DOHH2 (cell line): ENCODE measurements around the gene KHDRBS2.

Experiments
- H3F3A ChIP-seq: fragments of 200-600 bp; sonication (generic), shearing (Covaris generic); 2 replicates; pipeline ENCODE4 v1.6.0; 2016; ENCODE audit warnings: antibody characterized with exemption, mild to moderate bottlenecking; ENCODE audit not compliant: control insufficient read depth, insufficient read depth
- H3K27ac ChIP-seq: fragments of 200-600 bp; sonication (generic); 2 replicates; pipeline ENCODE4 v1.5.1; 2014; ENCODE audit warnings: low read depth, mild to moderate bottlenecking, low read length, moderate library complexity
- H3K27me3 ChIP-seq: fragments of 200-600 bp; sonication (generic); 2 replicates; pipeline ENCODE4 v1.6.1; 2014; ENCODE audit warnings: mild to moderate bottlenecking, low read length, mixed read lengths; ENCODE audit not compliant: control insufficient read depth
- H3K36me3 ChIP-seq: fragments of 200-600 bp; sonication (generic); 2 replicates; pipeline ENCODE4 v1.6.1; 2014; ENCODE audit warnings: mild to moderate bottlenecking, low read length, moderate library complexity, mixed read lengths; ENCODE audit not compliant: control insufficient read depth
- H3K4me1 ChIP-seq: fragments of 200-600 bp; sonication (generic); 2 replicates; pipeline ENCODE4 v1.6.1; 2014; ENCODE audit warnings: mild to moderate bottlenecking, low read length, mixed read lengths; ENCODE audit not compliant: control insufficient read depth
- H3K4me2 ChIP-seq: fragments of 200-600 bp; sonication (generic); 2 replicates; pipeline ENCODE4 v1.6.0; 2014; ENCODE audit warnings: mild to moderate bottlenecking, low read length, moderate library complexity
- H3K4me3 ChIP-seq: fragments of 200-600 bp; sonication (generic); 2 replicates; pipeline ENCODE4 v1.5.1; 2014; ENCODE audit warnings: mild to moderate bottlenecking, low read length, mixed read lengths
- H3K79me2 ChIP-seq: fragments of 200-600 bp; sonication (generic); 2 replicates; pipeline ENCODE4 v1.6.1; 2014; ENCODE audit warnings: mild to moderate bottlenecking, low read length, mixed read lengths; ENCODE audit not compliant: control insufficient read depth
- H3K9me2 ChIP-seq: fragments of 200-600 bp; sonication (generic); replicated peaks from 2 replicates; pipeline ENCODE4 v1.6.1; 2014; ENCODE audit warnings: mild to moderate bottlenecking, low read length, mixed read lengths; ENCODE audit not compliant: control insufficient read depth
- H3K9me3 ChIP-seq: fragments of 200-600 bp; sonication (generic); 2 replicates; pipeline ENCODE4 v1.6.1; 2014; ENCODE audit warnings: antibody characterized with exemption, low read length, mixed read lengths; ENCODE audit not compliant: control insufficient read depth, insufficient read depth
- H4K20me1 ChIP-seq: fragments of 200-600 bp; sonication (generic); 2 replicates; pipeline ENCODE4 v1.6.0; 2014; ENCODE audit warnings: low read depth, mild to moderate bottlenecking, antibody characterized with exemption, low read length, moderate library complexity; ENCODE audit not compliant: control insufficient read depth, insufficient read depth
- CTCF ChIP-seq: fragments of 200-600 bp; sonication (generic); IDR thresholded peaks from one replicate; pipeline ENCODE4 v1.5.1; 2014; ENCODE audit warnings: antibody characterized with exemption, mild to moderate bottlenecking, low read depth, low read length; ENCODE audit not compliant: poor library complexity, severe bottlenecking
- EZH2phosphoT487 ChIP-seq: fragments of 200-600 bp; sonication (generic); IDR thresholded peaks from 2 replicates; pipeline ENCODE4 v1.6.1; 2017; ENCODE audit warnings: borderline replicate concordance, mild to moderate bottlenecking, antibody characterized with exemption, low read length, moderate library complexity, mixed read lengths

KHDRBS2 gene

GRCh38 chr6:61751986-61752385, 534.0 kb downstream of the KHDRBS2 start:
- Histone ChIP-seq H3K9me2 (no peaks in the 10 kb centered on the region), H3K27me3 (no peaks in the 10 kb centered on the region), H3K36me3 (no peaks in the 10 kb centered on the region), H3K4me2 (no peak overlapping the region), H3K4me3 (no peak overlapping the region), H3K4me1 (no peaks in the 10 kb centered on the region), H3K27ac (no peak overlapping the region), H3K9me3 (no peaks in the 10 kb centered on the region), H3F3A (no peaks in the 10 kb centered on the region), H3K79me2 (no peaks in the 10 kb centered on the region), H4K20me1 (no peaks in the 10 kb centered on the region)
- no peak for TF ChIP-seq CTCF
- no peak for TF ChIP-seq EZH2phosphoT487

- H3K4me3 ChIP-seq = no peak overlapping the region
- no peak overlapping the region for H3K27ac ChIP-seq
- H3K9me2 ChIP-seq = no peaks in the 10 kb centered on the region
- no peaks in the 10 kb centered on the region for H4K20me1 ChIP-seq
- no peaks in the 10 kb centered on the region for H3K4me1 ChIP-seq
- TF ChIP-seq EZH2phosphoT487 = no peak
- TF ChIP-seq CTCF = no peak
- H3K79me2 ChIP-seq = no peaks in the 10 kb centered on the region
- no peaks in the 10 kb centered on the region for H3F3A ChIP-seq
- H3K9me3 ChIP-seq = no peaks in the 10 kb centered on the region
- H3K27me3 ChIP-seq = no peaks in the 10 kb centered on the region
- H3K4me2 ChIP-seq = no peak overlapping the region
- H3K36me3 ChIP-seq = no peaks in the 10 kb centered on the region
Observed at GRCh38 chr6:61745994-61746393, 540.0 kb downstream of the KHDRBS2 start.

GRCh38 chr6:61711849-61712248, 574.2 kb downstream of the KHDRBS2 start:
- H3K4me2 ChIP-seq = no peak overlapping the region
- no peaks in the 10 kb centered on the region for H3K9me3 ChIP-seq
- TF ChIP-seq EZH2phosphoT487 = no peak
- TF ChIP-seq CTCF = no peak
- H3K27me3 ChIP-seq = no peaks in the 10 kb centered on the region
- no peaks in the 10 kb centered on the region for H4K20me1 ChIP-seq
- no peaks in the 10 kb centered on the region for H3K36me3 ChIP-seq
- no peaks in the 10 kb centered on the region; the same call in 1 of the 2 replicates for H3K9me2 ChIP-seq
- H3K4me1 ChIP-seq = no peaks in the 10 kb centered on the region
- H3K27ac ChIP-seq = no peak overlapping the region
- no peaks in the 10 kb centered on the region for H3F3A ChIP-seq
- no peaks in the 10 kb centered on the region for H3K79me2 ChIP-seq
- no peak overlapping the region for H3K4me3 ChIP-seq

GRCh38 chr6:61688165-61688564, 597.9 kb downstream of the KHDRBS2 start:
- no peaks in the 10 kb centered on the region for H3K36me3 ChIP-seq
- H3K27ac ChIP-seq = no peak overlapping the region
- TF ChIP-seq CTCF (no peak), EZH2phosphoT487 (no peak)

More at GRCh38 chr6:61688165-61688564, 597.9 kb downstream of the KHDRBS2 start:
- H4K20me1 ChIP-seq = no peaks in the 10 kb centered on the region
- H3K9me3 ChIP-seq = no peaks in the 10 kb centered on the region
- no peaks in the 10 kb centered on the region for H3K9me2 ChIP-seq
- no peak overlapping the region for H3K4me3 ChIP-seq
- no peaks in the 10 kb centered on the region for H3F3A ChIP-seq
- no peak overlapping the region for H3K4me2 ChIP-seq
- H3K27me3 ChIP-seq = no peaks in the 10 kb centered on the region
- no peaks in the 10 kb centered on the region for H3K79me2 ChIP-seq
- no peaks in the 10 kb centered on the region for H3K4me1 ChIP-seq
